KOPT-K1 (cell line): ENCODE data around the gene NEGR1.

Source experiments
- H3K27ac ChIP-seq: fragments of 200-600 bp; sonication (generic); 2 replicates; pipeline ENCODE4 v1.5.1; 2016; ENCODE audit warnings: antibody characterized with exemption, mild to moderate bottlenecking, low read depth, low read length; ENCODE audit not compliant: poor library complexity, severe bottlenecking
- H3K36me3 ChIP-seq: fragments of 200-600 bp; sonication (generic); 2 replicates; pipeline ENCODE4 v1.5.1; 2017; ENCODE audit warnings: antibody characterized with exemption, mild to moderate bottlenecking, low read length, moderate library complexity; ENCODE audit not compliant: insufficient read depth
- H3K9me3 ChIP-seq: fragments of 200-600 bp; sonication (generic); 2 replicates; pipeline ENCODE4 v1.5.1; 2017; ENCODE audit warnings: antibody characterized with exemption, low read length, mild to moderate bottlenecking; ENCODE audit not compliant: insufficient read depth, poor library complexity, severe bottlenecking

The NEGR1 gene

GRCh38 chr1:71862756-71863155 is 419.6 kb downstream of the NEGR1 start:
- no peak overlapping the region for H3K27ac ChIP-seq
- no peaks in the 10 kb centered on the region for H3K36me3 ChIP-seq

GRCh38 chr1:71861022-71861421 is 421.3 kb downstream of the NEGR1 start:
- Histone ChIP-seq H3K27ac (no peak overlapping the region), H3K9me3 (no peaks in the 10 kb centered on the region), H3K36me3 (no peaks in the 10 kb centered on the region)

More at GRCh38 chr1:71862756-71863155, 419.6 kb downstream of the NEGR1 start:
- no peaks in the 10 kb centered on the region for H3K9me3 ChIP-seq

DNA sequence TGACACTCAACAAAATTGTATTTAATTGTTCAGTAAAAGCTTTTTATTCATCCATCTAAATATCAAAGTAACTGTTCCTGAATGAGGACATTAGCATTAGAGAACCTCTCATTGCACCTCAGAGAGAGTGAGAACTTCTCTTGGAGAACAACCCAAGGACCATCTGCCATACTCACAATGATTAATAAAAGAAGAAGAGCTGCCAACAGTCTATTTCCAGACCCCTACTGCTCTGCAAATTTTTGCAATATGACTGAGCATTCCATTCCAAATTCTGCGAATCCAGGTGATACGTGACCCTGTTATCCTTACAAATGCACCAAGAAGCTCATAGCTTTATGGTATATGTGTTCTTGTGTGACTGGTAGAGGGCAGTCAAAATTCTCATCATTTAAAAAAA is 422.5 kb downstream of the NEGR1 start:
- Histone ChIP-seq H3K36me3 (no peaks in the 10 kb centered on the region), H3K27ac (no peak overlapping the region), H3K9me3 (no peaks in the 10 kb centered on the region)

GRCh38 chr1:71857862-71858261 is 424.5 kb downstream of the NEGR1 start:
- H3K36me3 ChIP-seq, result no peaks in the 10 kb centered on the region
- H3K27ac ChIP-seq, result no peak overlapping the region
- H3K9me3 ChIP-seq, result no peaks in the 10 kb centered on the region

GRCh38 chr1:71853360-71853759 is 429.0 kb downstream of the NEGR1 start:
- Histone ChIP-seq H3K9me3 (no peaks in the 10 kb centered on the region), H3K36me3 (no peaks in the 10 kb centered on the region), H3K27ac (no peak overlapping the region)

DNA sequence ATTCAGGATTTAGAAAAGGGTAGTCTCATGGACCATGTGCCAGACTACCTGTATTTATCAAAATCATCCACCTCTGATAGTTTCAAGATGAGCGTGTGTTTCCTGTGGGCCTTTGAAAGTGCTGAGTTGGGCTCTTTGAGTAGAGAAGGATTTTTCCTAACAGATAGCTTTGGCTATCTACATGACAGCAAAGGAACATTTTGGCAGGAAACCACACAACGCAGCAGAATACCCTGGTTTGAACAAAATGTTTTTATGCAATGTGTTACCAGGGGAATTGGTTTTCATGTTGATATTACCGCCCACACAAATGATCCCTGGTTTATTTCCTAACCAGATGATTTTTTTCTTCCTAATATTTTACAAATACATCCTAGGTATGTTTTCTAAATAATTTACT is 431.4 kb downstream of the NEGR1 start:
- H3K27ac ChIP-seq, result no peak overlapping the region
- no peaks in the 10 kb centered on the region for H3K36me3 ChIP-seq

GRCh38 chr1:71850515-71850914 is 431.8 kb downstream of the NEGR1 start:
- Histone ChIP-seq H3K9me3 (no peaks in the 10 kb centered on the region), H3K27ac (no peak overlapping the region), H3K36me3 (no peaks in the 10 kb centered on the region)

More for the DNA sequence above, 431.4 kb downstream of the NEGR1 start:
- H3K9me3 ChIP-seq, result no peaks in the 10 kb centered on the region

GRCh38 chr1:71843012-71843411 is 439.3 kb downstream of the NEGR1 start:
- Histone ChIP-seq H3K9me3 (no peaks in the 10 kb centered on the region), H3K27ac (no peak overlapping the region)

DNA sequence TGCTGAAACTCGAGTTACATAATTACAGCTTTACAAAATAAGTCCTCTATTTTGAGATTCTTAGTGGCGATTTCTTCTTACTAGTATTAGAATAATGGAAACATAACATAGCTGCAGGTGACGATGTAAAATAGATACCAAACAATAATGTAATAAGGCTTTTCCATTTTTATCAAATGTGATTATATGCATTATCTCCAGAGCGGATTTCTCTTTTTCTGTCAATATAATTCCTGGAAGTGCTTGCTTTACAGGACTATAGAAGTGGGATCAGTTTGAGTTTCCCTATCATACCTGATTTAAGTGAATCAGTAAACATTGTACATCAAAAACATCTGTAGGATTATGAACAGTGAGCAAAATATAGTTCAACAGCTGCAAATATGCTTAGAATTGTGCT is 442.5 kb downstream of the NEGR1 start:
- Histone ChIP-seq H3K9me3 (no peaks in the 10 kb centered on the region), H3K36me3 (no peaks in the 10 kb centered on the region), H3K27ac (no peak overlapping the region)

More at GRCh38 chr1:71843012-71843411, 439.3 kb downstream of the NEGR1 start:
- no peaks in the 10 kb centered on the region for H3K36me3 ChIP-seq

GRCh38 chr1:71836904-71837303 is 445.4 kb downstream of the NEGR1 start:
- H3K27ac ChIP-seq, result no peak overlapping the region
- no peaks in the 10 kb centered on the region for H3K36me3 ChIP-seq
- no peaks in the 10 kb centered on the region for H3K9me3 ChIP-seq

DNA sequence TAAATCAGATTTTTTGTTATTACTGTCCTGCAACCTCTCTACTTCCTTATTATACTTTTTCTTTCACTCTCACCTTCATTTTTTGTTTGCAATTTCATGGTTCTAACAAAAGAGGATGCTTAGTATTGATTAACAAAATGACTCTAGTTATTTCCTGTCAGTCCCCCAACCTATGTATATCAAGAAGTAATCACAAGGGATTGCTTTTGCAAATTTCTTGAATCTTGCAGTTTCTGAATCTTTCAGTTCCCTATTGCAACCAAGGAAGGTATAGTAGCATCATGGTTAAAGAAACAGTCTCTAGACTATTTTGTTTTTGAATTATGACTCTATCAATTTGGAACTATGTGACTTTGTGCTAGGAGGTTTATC is 446.9 kb downstream of the NEGR1 start:
- Histone ChIP-seq H3K36me3 (no peaks in the 10 kb centered on the region), H3K27ac (no peak overlapping the region), H3K9me3 (no peaks in the 10 kb centered on the region)

DNA sequence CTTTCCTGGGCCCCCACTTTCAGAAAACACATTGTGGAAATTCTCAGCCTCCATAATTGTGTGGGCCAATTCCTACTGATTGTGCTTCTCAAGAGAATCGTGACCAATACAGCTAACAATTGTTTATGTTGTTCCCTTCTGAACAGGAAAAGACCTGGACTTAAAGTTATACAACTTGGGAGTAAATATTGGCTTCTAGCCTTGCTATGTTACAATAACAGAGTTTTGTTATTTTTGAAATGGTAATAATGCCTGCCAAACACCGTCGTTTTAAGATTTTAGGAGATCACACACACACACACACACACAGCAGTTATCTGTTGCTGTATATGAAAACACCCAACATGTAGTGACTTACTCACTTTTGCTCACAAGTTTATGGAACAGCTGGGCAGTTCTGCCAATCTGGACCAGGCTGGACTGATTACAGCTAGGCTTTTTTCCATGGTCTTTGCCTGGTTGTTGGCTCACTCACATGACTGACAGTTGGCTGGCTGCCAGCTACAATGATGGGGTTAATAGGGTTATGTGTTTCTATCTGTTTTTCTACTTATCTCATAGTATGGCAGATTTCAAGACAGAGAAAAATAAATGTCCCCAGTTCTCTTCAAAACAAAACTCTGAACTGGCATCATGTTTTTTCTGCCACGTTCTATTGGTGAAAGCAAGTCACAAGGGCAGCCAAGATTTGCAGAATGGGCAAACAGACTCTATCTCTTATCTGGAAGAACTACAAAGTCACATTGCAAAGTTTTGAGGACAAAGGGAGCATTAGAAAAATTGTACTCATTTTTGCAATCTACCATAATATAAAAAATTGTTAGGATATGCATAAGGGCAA is 447.5 kb downstream of the NEGR1 start:
- Histone ChIP-seq H3K36me3 (no peaks in the 10 kb centered on the region), H3K9me3 (no peaks in the 10 kb centered on the region), H3K27ac (no peak overlapping the region)

- Histone ChIP-seq H3K36me3 (no peaks in the 10 kb centered on the region), H3K27ac (no peak overlapping the region), H3K9me3 (no peaks in the 10 kb centered on the region)
Observed at GRCh38 chr1:71831646-71832045, 450.7 kb downstream of the NEGR1 start.

GRCh38 chr1:71829346-71829745 is 453.0 kb downstream of the NEGR1 start:
- H3K9me3 ChIP-seq, result no peaks in the 10 kb centered on the region
- H3K27ac ChIP-seq, result no peak overlapping the region

GRCh38 chr1:71828431-71829012 is 453.8 kb downstream of the NEGR1 start:
- Histone ChIP-seq H3K9me3 (no peaks in the 10 kb centered on the region), H3K36me3 (no peaks in the 10 kb centered on the region), H3K27ac (no peak overlapping the region)

More at GRCh38 chr1:71829346-71829745, 453.0 kb downstream of the NEGR1 start:
- no peaks in the 10 kb centered on the region for H3K36me3 ChIP-seq
